Esophagus muscularis mucosa (tissue), 3 donors: ENCODE measurements around the gene THSD4.

Experiments used
- CTCF ChIP-seq, 3 experiments: fragments of 200-600 bp in 2 of 3; fragments of 450-650 bp in 1 of 3; sonication (generic) in 2 of 3; IDR thresholded peaks; one replicate each; pipeline ENCODE4 v1.5.1; 2017 to 2019; ENCODE audit warnings: antibody characterized with exemption in 3 of 3, mild to moderate bottlenecking in 2 of 3, moderate library complexity in 1 of 3
- POLR2A ChIP-seq: fragments of 450-650 bp; IDR thresholded peaks from one replicate; pipeline ENCODE4 v1.6.1; 2017; ENCODE audit warnings: antibody characterized with exemption, moderate library complexity, mild to moderate bottlenecking, low read depth

- TF ChIP-seq POLR2A (no peak), CTCF (IDR thresholded peaks at IDR 0.05) (no peak)
These were observed 519.7 kb downstream of the THSD4 start for GRCh38 chr15:71634820-71635560.
